ENCODE data around the gene DAPK2.

- TF ChIP-seq CTCF (IDR thresholded peaks at IDR 0.05 in 4 of 5, conservative IDR thresholded peaks at IDR 0.05 in 1 of 5) (no peak), POLR2A (IDR thresholded peaks at IDR 0.05) (no peak)
These were observed 128.5 kb downstream of the DAPK2 start for GRCh38 chr15:63917588-63918316.
